MM.1S (cell line): ENCODE measurements around the gene FAT2.

Source experiments
- DNase-seq: peaks from one replicate; pipeline ENCODE4 v3.0.0-alpha.2; 2015
- H2AFZ ChIP-seq: fragments of 300-600 bp; sonication (generic); 2 replicates; pipeline ENCODE4 v1.6.0; 2016; ENCODE audit warnings: antibody characterized with exemption, low read length
- H3F3A ChIP-seq: fragments of 300-600 bp; sonication (generic); 2 replicates; pipeline ENCODE4 v1.6.1; 2016; ENCODE audit warnings: mild to moderate bottlenecking, antibody characterized with exemption, low read length, moderate library complexity, mixed read lengths; ENCODE audit not compliant: insufficient read depth
- H3K27ac ChIP-seq: fragments of 300-600 bp; sonication (generic); 2 replicates; pipeline ENCODE4 v1.5.1; 2016; ENCODE audit warnings: mild to moderate bottlenecking, low read length
- H3K27me3 ChIP-seq: fragments of 300-600 bp; sonication (generic); replicated peaks from 2 replicates; pipeline ENCODE4 v1.6.0; 2016; ENCODE audit warnings: low read length; ENCODE audit not compliant: insufficient read depth
- H3K36me3 ChIP-seq: fragments of 300-600 bp; sonication (generic); replicated peaks from 2 replicates; pipeline ENCODE4 v1.6.1; 2016; ENCODE audit warnings: mild to moderate bottlenecking, low read length, mixed read lengths; ENCODE audit not compliant: insufficient read depth
- H3K4me1 ChIP-seq: fragments of 300-600 bp; sonication (generic); 2 replicates; pipeline ENCODE4 v1.6.1; 2016; ENCODE audit warnings: low read length, mixed read lengths
- H3K4me2 ChIP-seq: fragments of 300-600 bp; sonication (generic); 2 replicates; pipeline ENCODE4 v1.6.0; 2016; ENCODE audit warnings: low read depth, low read length
- H3K4me3 ChIP-seq: fragments of 300-600 bp; sonication (generic); 2 replicates; pipeline ENCODE4 v1.5.1; 2016; ENCODE audit warnings: low read length, mixed read lengths
- H3K79me2 ChIP-seq: fragments of 300-600 bp; sonication (generic); 2 replicates; pipeline ENCODE4 v1.6.1; 2016; ENCODE audit warnings: mixed run types, low read length, mixed read lengths
- H3K9ac ChIP-seq: fragments of 300-600 bp; sonication (generic); 2 replicates; pipeline ENCODE4 v1.6.1; 2016; ENCODE audit warnings: low read length, mixed read lengths
- H3K9me2 ChIP-seq: fragments of 300-600 bp; sonication (generic); replicated peaks from 2 replicates; pipeline ENCODE4 v1.6.1; 2016; ENCODE audit warnings: mild to moderate bottlenecking, low read length, mixed read lengths; ENCODE audit not compliant: insufficient read depth
- H3K9me3 ChIP-seq: fragments of 300-600 bp; sonication (generic); replicated peaks from 2 replicates; pipeline ENCODE4 v1.6.1; 2016; ENCODE audit warnings: mild to moderate bottlenecking, low read length, mixed read lengths; ENCODE audit not compliant: insufficient read depth
- H4K20me1 ChIP-seq: fragments of 300-600 bp; sonication (generic); 2 replicates; pipeline ENCODE4 v1.6.1; 2016; ENCODE audit warnings: mild to moderate bottlenecking, low read length, moderate library complexity, mixed read lengths; ENCODE audit not compliant: insufficient read depth
- EZH2 ChIP-seq: fragments of 300-600 bp; sonication (generic); optimal IDR thresholded peaks from 2 replicates; pipeline ENCODE3; 2017; ENCODE audit warnings: low read depth, mild to moderate bottlenecking, antibody characterized with exemption, low read length, mixed read lengths
- EZH2phosphoT487 ChIP-seq: fragments of 300-600 bp; sonication (generic); IDR thresholded peaks from 2 replicates; pipeline ENCODE4 v1.6.1; 2018; ENCODE audit warnings: antibody characterized with exemption, low read length
- TF ChIP-seq, protein P1 (sequence below): fragments of 300-600 bp; sonication (generic); IDR thresholded peaks from 2 replicates; pipeline ENCODE4 v1.5.1; 2016; ENCODE audit warnings: antibody characterized with exemption, low read length, mixed read lengths

Gene FAT2

DNA sequence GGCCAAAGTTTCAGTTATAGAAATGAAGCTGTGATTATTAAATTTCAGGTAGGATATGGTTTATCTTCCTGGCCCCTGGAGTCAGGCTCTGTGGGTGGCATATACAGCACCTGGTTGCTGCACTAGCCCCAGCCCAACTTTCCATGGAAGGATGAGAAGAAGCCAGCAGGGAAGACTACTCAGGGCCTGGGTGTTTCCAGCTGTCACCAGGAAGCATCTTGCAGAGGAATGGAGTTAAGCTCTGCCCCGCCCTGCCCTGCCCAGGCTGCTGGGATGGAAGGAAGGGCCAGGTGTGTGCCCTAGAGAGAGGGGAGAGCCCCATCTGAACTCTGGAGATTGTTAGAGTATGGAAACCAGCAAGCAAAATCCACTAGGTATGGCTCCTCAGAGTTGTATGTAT lies 42.8 kb upstream of the FAT2 start:
- Histone ChIP-seq H2AFZ (no peak overlapping the region), H3K36me3 (no peaks in the 10 kb centered on the region), H3K9ac (no peak overlapping the region), H3K9me2 (no peaks in the 10 kb centered on the region), H3K27me3 (no peaks in the 10 kb centered on the region), H3K4me3 (no peak overlapping the region), H4K20me1 (no peaks in the 10 kb centered on the region), H3K9me3 (no peaks in the 10 kb centered on the region), H3K79me2 (no peaks in the 10 kb centered on the region), H3K27ac (no peak overlapping the region), H3K4me1 (no peaks in the 10 kb centered on the region), H3K4me2 (no peak overlapping the region), H3F3A (no peaks in the 10 kb centered on the region)
- DNase-seq, result no peak
- TF ChIP-seq, protein P1, sequence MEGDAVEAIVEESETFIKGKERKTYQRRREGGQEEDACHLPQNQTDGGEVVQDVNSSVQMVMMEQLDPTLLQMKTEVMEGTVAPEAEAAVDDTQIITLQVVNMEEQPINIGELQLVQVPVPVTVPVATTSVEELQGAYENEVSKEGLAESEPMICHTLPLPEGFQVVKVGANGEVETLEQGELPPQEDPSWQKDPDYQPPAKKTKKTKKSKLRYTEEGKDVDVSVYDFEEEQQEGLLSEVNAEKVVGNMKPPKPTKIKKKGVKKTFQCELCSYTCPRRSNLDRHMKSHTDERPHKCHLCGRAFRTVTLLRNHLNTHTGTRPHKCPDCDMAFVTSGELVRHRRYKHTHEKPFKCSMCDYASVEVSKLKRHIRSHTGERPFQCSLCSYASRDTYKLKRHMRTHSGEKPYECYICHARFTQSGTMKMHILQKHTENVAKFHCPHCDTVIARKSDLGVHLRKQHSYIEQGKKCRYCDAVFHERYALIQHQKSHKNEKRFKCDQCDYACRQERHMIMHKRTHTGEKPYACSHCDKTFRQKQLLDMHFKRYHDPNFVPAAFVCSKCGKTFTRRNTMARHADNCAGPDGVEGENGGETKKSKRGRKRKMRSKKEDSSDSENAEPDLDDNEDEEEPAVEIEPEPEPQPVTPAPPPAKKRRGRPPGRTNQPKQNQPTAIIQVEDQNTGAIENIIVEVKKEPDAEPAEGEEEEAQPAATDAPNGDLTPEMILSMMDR, result no peak
- no peak for TF ChIP-seq EZH2phosphoT487
- TF ChIP-seq EZH2, result no peak

DNA sequence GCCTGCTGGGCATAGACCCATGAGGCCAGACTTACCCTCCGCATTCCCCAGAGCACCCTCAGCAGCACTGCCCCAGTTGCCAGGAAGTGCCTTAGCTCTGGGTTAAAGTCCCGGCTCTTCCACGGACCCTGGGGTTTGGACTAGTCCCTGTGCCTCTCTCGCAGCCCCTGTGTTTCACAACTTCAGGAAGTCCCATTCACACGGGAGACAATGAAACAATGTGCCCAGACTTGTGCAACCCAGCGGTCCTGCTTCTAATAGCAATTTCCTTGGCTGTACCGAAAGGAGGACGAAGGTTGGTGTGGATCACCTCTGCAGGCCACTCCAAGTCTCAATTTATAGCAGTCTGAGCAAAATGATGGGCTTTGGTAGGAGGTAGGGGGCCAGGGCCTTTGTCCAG lies 41.8 kb upstream of the FAT2 start:
- no peaks in the 10 kb centered on the region for H4K20me1 ChIP-seq
- H3K79me2 ChIP-seq, result no peaks in the 10 kb centered on the region
- no peak for DNase-seq
- H3K27me3 ChIP-seq, result no peaks in the 10 kb centered on the region
- H3K4me3 ChIP-seq, result no peak overlapping the region
- no peaks in the 10 kb centered on the region for H3K4me1 ChIP-seq
- H3K27ac ChIP-seq, result no peak overlapping the region
- no peaks in the 10 kb centered on the region for H3K9me2 ChIP-seq
- no peak overlapping the region for H2AFZ ChIP-seq
- no peak overlapping the region for H3K4me2 ChIP-seq
- H3F3A ChIP-seq, result no peaks in the 10 kb centered on the region
- no peaks in the 10 kb centered on the region for H3K36me3 ChIP-seq
- TF ChIP-seq EZH2, result no peak
- TF ChIP-seq EZH2phosphoT487, result no peak
- TF ChIP-seq, protein P1, result no peak
- no peak overlapping the region for H3K9ac ChIP-seq
- no peaks in the 10 kb centered on the region for H3K9me3 ChIP-seq

DNA sequence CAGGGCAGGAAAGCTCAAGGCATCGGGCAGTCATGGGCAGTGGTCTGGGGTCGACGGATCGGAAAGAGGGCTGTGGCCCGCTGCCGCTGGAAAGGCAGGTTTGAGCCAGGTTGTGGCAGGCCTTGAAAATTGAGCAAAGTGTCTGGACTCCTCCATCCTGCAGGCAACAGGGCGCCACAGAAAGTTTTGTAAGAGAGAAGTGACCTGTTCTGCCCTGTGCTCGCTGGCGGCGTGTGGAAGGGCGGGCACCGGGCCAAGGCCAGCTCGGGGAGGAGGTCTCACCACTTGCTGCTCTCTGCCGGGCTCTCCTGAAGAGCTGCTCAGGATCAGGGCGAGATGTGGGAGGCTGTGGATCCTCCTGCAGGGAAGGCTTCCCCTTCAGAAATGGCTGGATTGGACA lies 41.4 kb upstream of the FAT2 start:
- no peak overlapping the region for H3K4me3 ChIP-seq
- no peaks in the 10 kb centered on the region for H3K4me1 ChIP-seq
- no peaks in the 10 kb centered on the region for H4K20me1 ChIP-seq
- H3K27me3 ChIP-seq, result no peaks in the 10 kb centered on the region
- no peaks in the 10 kb centered on the region for H3K9me3 ChIP-seq
- no peaks in the 10 kb centered on the region for H3K9me2 ChIP-seq
- H2AFZ ChIP-seq, result no peak overlapping the region
- no peak overlapping the region for H3K27ac ChIP-seq
- no peaks in the 10 kb centered on the region for H3K36me3 ChIP-seq
- no peak overlapping the region for H3K9ac ChIP-seq
- no peak overlapping the region for H3K4me2 ChIP-seq
- DNase-seq, result no peak
- H3K79me2 ChIP-seq, result no peaks in the 10 kb centered on the region
- TF ChIP-seq, protein P1, result no peak
- no peak for TF ChIP-seq EZH2phosphoT487
- no peak for TF ChIP-seq EZH2
- H3F3A ChIP-seq, result no peaks in the 10 kb centered on the region
